Fibroblast of skin of abdomen (primary cell): ENCODE results near the gene IPP.
"Not testable (repeated sequence)": the region's sequence is repeated elsewhere in the genome, so short reads cannot be mapped to it uniquely, and the experiment has no call there.

Experiments
- DNase-seq: peaks from one replicate; pipeline ENCODE4 v3.0.0-alpha.2; 2013

IPP gene

GRCh38 chr1:45739641-45740156 is 10.8 kb downstream of the IPP start:
- not testable (repeated sequence) for DNase-seq

DNA sequence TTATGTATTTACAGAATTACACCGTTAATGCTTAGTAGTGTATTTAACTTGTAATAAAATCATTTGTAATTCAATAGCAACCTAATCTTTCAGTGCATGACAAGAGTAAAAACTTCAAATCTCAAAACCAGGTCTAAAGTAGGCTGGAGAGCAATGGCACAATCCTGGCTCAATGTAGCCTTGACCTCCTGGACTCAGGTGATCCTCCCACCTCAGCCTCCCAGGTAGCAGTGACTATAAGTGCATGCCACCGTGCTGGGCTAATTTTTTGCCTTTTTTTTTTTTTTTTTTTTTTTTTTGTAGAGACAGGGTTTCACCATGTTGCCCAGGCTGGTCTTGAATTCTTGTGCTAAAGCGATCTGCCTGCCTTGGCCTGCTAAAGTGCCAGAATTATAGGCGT is 11.3 kb downstream of the IPP start:
- DNase-seq = no peak

GRCh38 chr1:45730780-45731319 is 19.6 kb downstream of the IPP start:
- DNase-seq = no peak

DNA sequence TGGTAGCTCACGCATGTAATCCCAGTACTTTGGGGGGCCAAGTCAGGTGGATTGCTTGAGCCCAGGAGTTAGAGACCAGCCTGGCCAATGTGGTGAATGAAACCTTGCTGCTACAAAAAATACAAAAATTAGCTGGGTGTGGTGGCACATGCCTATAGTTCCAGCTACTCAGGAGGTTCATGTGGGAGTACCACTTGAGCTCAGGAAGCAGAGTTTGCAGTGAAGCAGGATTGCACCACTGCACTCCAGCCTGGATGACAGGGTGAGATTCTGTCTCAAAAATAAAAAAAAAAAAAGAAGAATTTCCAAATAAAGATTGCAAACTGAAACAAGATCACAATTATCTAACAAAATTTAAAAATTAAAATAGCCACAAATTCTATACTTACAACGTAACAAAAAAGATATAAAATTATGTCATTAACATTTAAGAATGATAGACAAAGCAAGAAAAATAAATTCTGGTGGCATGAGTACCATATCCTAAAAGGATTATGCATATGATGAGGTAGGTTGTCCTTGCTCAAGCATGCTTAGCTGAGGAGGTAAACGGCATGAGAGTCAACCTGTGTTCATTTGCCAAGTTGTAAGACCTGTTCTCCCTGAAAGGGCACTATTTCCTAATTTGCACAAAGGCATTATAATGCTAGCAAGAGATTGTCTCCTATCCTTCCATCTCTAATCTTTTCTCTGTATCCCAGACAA is 20.2 kb downstream of the IPP start:
- DNase-seq = no peak

- DNase-seq = not testable (repeated sequence)
These were observed 24.4 kb downstream of the IPP start for GRCh38 chr1:45726007-45726406.

DNA sequence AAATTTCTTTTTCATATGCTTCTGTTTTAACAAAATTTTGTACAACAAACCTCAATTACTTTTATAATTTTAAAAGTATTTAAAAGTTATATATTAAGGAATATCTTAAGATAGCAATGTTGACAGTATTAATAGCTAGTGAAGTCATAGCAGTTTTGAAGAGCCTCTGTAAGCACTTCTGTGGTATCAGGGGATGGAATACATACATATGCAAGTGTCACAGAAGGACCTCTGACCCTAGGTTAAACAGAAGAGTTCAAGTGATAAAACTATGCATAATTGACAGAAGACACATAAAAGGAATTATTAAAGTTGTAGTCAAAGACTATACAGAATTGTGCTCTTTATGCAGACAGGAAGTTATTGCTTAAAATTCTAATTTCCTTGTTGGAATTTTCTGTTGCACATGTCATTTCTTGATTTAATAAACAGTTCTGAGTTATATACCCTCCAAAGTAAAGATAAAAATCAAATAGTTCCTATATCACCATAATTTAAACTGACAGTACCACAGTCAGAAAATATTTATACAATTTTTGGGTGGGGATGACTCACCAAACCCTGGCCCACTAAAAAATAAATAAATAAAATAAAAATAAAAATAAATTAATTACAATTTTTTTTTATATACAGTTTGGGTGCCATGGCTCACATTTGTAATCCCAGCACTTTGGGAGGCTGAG is 27.1 kb downstream of the IPP start:
- no peak for DNase-seq

GRCh38 chr1:45722809-45723208 is 27.6 kb downstream of the IPP start:
- peak; percentile 32 for DNase-seq

DNA sequence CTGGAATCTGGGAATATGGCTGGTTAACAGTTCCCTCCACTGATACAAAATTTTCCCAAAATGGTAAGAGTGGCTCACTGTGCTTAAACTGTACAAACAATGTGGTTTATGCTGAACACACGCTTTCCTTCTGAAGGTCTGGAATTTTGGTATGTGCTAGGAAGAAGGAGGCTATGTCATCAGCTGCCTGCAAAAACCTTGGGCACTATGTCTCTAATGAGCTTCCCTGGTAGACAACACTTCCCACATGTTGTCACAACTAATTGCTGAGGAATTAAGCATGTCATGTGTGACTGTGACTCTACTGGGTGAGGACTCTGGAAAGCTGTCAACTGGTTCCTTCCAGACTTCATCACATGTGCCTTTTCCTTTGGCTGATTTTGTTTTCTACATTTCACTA is 29.2 kb downstream of the IPP start:
- peak; percentile 71 for DNase-seq

DNA sequence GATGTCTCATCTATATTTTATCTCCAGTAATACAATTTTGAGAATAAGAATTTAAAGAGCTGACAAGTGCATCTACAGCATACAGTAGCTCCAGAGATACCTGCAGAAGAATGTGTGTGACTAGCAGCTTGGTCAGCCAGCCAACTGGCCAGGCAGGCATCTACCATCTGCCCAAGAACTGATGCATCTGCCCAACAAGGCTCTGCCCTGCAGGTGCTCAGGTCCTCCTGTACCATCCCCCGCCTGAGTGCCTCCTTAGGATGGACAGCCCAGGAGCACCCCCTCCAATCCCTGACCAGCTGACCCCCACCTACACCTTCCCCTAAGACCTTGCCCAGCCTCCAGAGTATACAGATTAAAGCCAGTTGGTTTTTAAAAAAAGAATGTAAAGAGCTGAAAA is 32.2 kb downstream of the IPP start:
- DNase-seq = no peak

DNA sequence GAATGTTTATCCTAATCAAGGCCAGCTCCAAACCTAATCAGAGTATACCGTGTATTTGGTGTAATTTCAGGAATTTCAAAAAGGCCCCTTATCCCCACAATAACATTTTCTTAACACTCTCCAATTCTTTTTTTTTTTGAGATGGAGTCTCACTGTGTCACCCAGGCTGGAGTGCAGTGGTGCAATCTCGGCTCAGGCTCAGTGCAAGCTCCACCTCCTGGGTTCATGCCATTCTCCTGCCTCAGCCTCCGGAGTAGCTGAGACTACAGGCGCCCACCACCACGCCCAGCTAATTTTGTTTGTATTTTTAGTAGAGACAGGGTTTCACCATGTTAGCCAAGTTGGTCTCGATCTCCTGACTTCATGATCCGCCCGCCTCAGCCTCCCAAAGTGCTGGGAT is 33.1 kb downstream of the IPP start:
- not testable (repeated sequence) for DNase-seq

- DNase-seq = no peak
These were observed 33.8 kb downstream of the IPP start for GRCh38 chr1:45716700-45717099.

DNA sequence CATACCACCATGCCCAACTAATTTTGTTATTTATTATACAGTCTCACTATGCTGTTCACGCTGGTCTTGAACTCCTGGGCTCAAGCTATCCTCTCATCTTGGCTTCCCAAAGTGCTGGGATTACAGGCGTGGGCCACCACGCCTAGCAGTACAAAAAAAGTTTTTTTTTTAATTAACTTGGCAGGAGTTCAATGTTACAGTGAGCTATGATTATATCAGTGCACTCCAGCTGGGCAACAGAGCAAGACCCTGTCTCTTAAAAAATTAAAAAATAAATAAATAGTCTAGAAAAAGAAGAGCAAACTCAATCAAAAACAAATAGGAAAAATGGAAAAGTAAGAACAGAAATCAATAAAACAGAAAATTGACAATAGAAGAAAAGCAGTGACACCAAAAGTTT is 36.7 kb downstream of the IPP start:
- DNase-seq = no peak

- DNase-seq = no peak
These were observed 45.8 kb downstream of the IPP start for GRCh38 chr1:45704637-45705036.

GRCh38 chr1:45694823-45695222 is 55.6 kb downstream of the IPP start:
- no peak for DNase-seq

- not testable (repeated sequence) for DNase-seq
These were observed 56.6 kb downstream of the IPP start for GRCh38 chr1:45693811-45694210.

DNA sequence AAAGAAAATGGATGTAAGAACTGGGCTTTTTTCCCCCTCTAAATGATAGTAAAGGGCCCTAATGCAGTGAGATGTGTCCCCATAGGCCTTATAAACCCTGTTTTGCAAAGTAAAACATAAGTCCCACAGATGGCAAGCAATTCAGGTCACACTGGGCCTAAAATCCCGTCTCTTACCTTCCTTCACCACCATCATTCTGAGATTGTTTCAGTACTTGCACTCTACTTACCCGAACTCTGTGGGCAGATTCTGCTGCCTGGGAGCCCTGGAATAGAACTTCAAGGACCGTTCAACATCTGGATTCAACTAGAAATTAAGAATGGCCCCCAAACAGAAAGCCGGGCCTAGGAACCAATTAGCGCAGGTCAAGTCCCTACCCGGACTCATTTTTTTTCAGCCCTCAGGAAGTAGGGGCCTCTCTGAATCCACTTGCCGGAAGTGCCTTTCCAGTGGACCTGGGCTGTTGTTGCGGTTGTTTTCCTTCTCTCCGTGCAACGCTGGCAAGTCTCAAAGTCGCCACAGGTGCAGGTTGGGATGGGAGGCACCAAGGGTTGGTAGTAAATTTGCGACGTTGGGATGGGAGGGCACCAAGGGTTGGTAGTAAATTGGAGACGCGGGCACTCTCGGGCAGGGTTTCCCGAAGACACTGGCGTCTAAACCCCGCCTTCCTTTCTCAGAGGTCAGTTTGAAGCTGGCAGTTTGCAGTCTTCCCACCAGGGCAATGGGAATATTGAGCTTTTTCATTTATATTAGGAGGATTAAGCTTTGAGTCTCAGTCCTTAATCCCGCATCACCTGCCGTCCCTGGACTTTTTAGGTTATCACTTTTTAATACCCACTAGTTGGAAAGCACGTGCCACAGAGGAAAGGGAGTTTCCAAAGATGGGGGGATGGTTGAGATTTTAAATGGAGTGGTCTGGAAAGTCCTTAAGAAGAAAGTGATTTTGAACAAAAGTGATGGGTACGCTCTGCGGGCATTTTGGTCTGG is 62.4 kb downstream of the IPP start, which contains the start of gene TMEM69:
Gene TMEM69 (plus strand): TSS at position 428 of the 987 bp plus-strand sequence. CDS start 2,888 bp downstream, outside the sequence.
- DNase-seq = peak; percentile 90

DNA sequence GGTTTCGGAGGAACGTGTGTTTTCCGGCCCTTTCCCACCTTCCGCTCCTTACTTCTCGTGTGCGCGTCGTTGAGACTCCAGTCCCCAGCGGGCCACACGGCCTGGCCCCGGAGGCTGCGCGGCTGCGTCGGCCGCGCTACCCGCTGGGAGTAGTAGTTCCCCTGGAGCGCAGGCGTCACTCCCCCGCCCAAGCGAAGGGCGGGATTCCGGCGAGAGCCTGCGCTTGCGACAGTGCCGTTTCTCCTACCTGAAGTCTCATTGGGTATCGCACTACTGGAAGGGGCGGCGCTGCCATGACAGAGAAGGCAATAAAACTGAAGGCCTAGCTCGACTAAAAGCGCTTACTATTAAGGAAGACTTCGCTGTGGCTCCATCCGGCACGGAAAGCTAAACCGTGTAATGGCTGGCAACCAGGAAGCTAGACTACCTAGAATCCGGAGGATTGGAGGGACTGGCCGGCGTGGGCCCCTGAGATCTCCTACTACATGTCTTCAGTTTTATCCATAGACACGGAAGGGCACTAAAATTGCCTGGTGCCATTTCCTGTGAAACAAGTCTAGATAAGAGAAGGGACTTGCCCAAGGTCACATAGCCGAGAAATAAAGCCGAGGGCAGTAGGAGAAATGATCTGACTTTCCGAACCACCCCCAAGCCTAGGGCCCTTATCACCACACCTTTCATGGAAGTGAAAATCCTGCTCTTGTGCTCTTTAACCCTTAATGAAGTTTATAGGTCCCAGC is 63.3 kb downstream of the IPP start:
- peak; percentile 99 for DNase-seq

- DNase-seq = peak; percentile 97
These were observed 64.0 kb downstream of the IPP start, which contains the start of gene GPBP1L1 for GRCh38 chr1:45686288-45687013. Gene GPBP1L1 (minus strand): TSS chr1:45686533. CDS start chr1:45659087, 27,446 bp downstream.

- DNase-seq = no peak
These were observed 64.5 kb downstream of the IPP start for GRCh38 chr1:45686015-45686287.

- DNase-seq = no peak
These were observed 65.0 kb downstream of the IPP start for GRCh38 chr1:45685308-45686014.
